ENCODE data around the gene ENPP3.
"Not testable (repeated sequence)": the region's sequence is repeated elsewhere in the genome, so short reads cannot be mapped to it uniquely, and the experiment has no call there.

Gene ENPP3

DNA sequence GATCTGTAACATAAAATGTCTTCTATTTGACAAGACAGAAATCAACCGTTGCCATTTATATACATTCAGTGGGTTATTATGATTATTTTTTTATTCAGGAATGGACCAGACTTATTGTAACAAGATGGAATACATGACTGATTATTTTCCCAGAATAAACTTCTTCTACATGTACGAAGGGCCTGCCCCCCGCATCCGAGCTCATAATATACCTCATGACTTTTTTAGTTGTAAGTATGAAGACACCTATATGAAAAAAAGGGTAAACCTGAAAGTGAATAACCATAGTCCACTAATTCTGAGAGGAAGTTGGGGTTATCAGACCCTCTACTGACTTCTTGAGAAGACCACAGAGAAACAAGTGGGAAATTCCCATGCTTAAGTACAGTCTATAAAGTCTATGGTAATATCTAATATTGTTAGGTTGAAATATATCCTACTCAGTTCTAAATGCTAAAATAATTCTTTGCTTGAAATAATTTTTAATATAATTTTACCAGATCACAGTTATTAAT, 48.2 kb downstream of the ENPP3 start:
- no peak for DNase-seq (ENCODE audit: low read depth in 2 of 2)

DNA sequence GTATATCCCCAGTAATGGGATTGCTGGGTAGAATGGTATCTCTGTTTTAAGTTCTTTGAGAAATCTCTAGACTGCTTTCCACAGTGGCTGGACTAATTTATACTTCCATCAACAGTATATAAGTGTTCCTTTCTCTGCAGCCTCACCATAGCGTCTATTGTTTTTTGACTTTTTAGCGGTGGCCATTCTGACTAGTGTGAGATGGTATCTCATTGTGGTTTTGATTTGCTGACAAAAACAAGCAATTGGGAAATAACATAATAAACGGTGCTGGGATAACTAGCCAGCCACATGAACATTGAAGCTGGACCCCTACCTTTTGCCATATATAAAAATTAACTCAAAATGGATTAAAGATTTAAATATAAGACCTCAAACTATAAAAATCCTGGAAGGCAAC, 49.9 kb downstream of the ENPP3 start:
- no peak for DNase-seq (ENCODE audit: low read depth in 2 of 2)

DNA sequence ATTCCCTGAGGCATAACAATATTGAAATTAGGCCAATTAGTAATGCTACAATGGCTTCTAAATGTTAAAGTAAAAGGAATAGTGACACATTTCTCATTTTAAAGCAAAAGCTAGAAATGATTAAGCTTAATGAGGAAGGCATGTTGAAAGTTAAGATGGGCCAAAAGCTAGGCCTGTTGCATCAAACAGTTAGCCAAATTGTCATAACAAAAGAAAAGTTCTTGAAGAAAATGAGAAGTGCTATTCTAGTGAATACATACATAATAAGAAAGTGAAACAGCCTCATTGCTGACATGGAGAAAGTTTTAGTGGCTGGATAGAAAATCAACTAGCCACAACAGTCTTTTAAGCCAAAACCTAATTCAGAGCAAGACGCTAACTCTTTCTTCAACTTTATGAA, 51.2 kb downstream of the ENPP3 start:
- DNase-seq (ENCODE audit: low read depth in 2 of 2) = no peak

DNA sequence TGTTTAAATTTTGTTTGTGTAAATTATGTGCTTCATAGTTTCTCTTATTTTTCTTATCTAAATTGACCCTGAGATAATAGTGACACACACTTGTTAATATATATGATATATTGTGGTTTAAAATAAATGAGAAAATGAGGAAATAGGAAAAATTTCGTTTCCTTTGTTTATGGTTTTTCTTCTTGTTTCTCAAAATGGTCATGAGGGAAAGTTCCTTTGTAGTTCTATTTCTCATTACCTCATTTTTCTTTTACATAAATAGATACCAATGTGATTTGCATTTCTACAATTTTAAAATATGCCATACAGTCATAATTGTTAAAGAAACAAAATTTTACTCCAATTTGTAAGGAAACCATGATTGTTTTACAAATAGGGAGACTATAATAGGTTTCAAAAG, 54.9 kb downstream of the ENPP3 start:
- DNase-seq (ENCODE audit: low read depth in 2 of 2) = no peak

DNA sequence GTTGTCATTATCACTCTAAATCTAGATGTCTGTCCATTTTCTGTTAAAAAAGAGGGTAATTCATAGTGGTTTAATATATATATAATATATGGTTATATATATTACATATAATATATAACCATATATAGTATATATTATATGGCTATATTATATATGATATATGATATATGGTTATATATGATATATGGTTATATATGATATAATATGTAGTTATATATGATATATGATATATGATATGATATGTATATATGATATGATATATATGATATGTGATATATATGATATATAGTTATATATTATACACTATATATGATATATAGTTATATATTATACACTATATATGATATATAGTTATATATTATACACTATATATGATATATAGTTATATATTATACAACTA, 55.5 kb downstream of the ENPP3 start:
- no peak for DNase-seq (ENCODE audit: low read depth in 2 of 2)

DNA sequence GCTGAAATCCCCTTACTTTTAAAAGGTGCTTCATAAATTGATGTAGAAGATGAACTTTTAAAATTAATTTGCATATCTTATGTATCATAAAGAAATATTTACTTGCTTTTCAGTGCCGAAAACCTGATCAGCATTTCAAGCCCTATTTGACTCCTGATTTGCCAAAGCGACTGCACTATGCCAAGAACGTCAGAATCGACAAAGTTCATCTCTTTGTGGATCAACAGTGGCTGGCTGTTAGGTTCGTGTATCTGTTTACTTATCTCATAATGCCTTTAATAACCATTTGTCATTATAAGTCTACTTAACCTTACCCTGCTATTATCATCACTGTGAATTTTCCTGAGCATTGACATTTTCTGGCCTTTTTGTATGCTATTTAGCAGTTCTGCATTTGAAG, 56.3 kb downstream of the ENPP3 start:
- no peak for DNase-seq (ENCODE audit: low read depth in 2 of 2)

DNA sequence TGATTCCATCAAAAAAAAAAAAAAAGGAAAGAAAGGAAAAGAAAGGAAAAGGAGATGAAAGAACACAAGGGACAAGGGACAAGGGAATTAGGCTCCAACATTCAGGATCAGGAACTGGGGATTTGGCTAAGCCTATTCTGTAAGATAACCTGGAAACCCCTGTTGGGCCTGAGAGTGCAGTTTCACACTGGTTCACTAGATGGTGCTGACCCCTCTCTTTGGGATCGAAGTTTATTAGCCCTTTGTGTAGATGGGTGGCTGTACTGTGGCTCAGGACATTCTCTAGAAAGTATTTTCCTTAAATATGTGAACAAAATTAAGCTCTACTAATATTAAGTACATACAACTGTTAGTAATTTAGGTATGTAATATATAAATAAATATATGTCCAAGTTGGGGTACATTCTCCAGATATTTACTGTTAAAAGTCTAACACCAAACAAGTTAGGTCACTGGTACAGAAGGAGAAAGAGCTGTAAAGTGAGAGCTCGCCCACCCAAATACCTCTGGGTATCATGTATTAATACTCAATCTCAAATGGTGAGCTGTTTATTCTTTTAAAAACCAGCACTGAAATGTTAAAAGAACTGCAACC, 57.8 kb downstream of the ENPP3 start:
- no peak for DNase-seq (ENCODE audit: low read depth in 2 of 2)

DNA sequence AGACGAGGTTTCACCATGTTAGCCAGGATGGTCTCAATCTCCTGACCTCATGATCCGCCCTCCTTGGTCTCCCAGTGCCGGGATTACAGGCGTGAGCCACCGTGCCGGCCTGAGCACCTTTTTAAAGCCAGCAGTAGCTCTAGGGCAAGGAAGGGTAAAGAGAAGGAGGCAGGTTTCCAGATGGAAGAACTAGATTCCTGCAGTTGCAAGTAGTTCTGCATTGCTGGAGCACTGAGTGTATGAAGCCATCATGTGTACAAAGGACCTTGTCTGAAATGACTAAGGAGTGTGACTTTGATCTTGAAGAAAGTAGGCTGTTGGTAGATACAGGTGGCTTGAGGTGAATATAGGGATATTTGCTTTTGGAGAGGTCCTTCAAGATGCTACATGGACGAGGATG, 59.9 kb downstream of the ENPP3 start:
- no peak for DNase-seq (ENCODE audit: low read depth in 2 of 2)

DNA sequence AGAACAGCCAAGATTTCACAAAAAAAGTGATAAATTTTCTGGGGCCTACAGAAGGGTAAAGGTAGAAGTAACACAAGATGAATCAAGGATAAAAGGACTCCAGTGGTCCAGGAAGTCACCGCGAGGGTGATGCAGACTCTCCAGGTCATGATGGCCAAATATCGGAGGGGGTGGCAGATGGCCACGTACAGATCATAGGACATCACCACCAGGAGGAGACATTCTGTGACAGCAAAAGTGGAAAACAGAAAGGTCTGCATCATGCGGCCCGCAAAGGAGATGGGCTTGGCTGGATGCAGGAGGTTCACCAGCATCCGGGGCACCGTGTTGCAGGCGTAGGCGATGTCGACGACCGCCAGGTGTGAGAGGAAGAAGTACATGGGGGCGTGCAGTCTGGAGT, 63.7 kb downstream of the ENPP3 start:
- not testable (repeated sequence) for DNase-seq (ENCODE audit: low read depth in 2 of 2)

DNA sequence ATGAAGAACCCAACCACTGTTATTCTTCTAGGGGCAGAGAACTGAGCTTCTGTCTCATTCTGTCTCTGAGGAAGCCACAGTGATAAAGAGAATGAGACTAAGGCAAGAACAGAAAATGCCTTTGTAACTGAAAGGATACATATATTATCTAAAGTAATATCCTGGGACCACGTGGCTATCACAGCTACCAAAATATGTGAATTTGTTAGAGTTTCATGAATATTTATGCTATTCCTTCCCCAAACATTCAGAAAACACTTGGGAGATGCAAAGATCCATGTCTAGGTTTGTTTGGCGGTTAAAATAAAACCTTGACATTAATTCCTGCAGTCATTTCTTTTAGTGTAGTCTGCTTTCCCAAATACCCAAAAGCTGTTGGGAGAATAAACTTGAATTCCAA, 66.8 kb downstream of the ENPP3 start:
- not testable (repeated sequence) for DNase-seq (ENCODE audit: low read depth in 2 of 2)

DNA sequence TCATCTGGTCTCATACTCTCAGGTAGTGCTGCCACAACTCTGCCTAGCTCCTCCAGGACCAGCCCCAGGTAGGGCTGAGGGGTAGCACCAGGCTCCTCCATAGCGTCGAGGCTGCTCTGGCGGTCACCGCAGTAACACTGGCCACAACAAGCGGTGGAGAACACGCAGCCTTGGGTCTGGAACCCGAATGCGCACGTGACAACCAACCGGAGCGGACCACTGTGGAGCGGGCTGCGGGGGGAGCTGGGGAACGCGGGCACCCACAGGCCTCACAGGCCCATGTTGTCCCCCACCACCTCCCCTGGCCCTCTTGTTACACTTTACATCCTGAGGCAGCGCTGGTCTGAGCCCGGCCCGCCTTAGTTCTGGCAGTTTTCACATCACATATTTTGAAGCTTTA, 73.8 kb downstream of the ENPP3 start, which contains the start of gene CTAGE9:
TSS of gene CTAGE9 (minus strand) at position 101 of the 400 bp plus-strand sequence. CDS start at position 101, 0 bp downstream.
- DNase-seq (ENCODE audit: low read depth in 2 of 2) = not testable (repeated sequence)

DNA sequence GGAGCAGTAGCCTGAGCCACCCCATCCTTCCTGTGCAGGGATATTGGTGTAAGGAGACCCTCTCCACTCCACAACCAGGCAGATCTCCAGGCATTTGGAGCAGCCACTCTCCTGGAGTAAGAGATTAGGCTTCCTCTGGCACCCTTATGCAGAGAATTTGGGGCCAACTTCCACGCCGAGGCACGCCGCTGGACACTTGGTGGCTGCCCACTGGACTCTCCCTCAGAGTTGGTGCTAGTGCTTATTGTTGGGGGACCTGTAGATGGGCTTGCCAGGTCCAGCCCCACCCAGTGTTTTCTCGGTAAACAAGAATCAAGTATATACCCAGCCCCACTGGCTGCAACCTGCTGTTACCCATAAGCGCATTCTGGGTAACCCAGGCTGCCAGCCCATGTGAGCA, 78.5 kb downstream of the ENPP3 start:
- not testable (repeated sequence) for DNase-seq (ENCODE audit: low read depth in 2 of 2)

DNA sequence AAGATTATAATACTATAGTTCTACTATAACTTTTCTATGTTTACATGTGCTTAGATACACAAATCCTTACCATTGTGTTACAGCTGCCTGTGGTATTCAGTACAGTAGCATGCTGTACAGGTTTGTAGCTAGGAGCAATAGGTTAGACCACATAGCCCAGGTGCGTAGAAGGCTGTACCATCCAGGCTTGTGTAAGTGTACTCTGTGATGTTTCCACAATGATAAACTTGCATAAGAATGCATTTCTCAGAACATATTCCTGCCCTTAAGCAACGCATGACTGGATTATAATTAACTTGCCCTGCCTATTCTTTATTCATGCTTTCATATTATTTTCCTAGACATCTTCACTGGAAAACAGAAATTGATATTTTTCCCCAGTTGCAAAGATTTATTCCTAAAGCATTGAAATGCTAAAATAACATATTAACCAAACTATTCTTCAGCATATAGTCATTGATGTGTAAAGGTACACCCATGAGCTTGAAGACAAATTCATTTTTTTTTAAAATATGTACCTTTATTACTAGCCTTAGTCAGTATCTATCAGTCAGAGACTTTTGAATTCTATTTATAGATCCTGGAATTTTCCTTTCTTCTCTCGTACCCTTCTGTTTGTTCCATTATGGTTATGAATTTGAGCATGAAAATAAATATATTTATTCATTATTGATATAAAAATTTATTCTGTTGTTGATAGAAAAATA, 80.9 kb downstream of the ENPP3 start:
- DNase-seq (ENCODE audit: low read depth in 2 of 2) = no peak

DNA sequence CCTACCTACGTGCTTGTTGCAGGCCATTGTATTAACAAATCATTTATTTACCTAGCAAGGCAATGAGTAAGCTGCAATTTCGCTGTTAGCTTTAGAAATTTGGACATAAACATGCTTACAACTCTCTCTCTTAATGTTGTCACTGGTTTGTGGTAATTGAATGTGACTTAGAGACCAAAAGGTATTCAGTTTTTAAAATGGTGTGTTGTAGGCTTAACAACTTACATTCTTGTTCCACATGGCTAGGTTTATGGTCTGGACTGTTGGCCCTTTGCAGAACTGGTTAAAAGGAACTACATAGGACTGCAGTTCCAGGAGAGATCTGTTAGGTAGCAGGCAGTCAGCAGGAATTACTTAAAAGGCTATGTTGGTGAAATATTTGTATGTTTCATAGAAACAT, 84.1 kb downstream of the ENPP3 start:
- DNase-seq (ENCODE audit: low read depth in 2 of 2) = no peak

DNA sequence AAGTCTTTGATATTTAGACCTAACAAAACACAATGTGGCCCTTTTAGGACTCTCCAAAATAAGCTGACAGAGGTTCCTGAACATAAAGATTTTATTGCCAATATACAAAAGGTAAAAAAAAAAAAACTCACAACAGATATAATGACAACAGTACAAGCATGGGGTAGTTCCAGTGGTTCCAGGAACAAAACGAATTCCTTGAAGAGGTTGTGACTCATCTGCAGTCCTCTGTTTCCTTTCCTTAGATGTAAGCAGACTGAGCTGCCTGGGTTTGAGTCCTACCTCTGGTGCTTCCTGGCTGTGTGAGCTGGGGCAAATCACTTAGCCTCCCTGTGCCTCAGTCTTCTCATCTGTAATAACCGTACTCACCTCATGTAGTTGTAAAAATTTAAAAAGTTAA, 87.0 kb downstream of the ENPP3 start:
- DNase-seq (ENCODE audit: low read depth in 2 of 2) = no peak

DNA sequence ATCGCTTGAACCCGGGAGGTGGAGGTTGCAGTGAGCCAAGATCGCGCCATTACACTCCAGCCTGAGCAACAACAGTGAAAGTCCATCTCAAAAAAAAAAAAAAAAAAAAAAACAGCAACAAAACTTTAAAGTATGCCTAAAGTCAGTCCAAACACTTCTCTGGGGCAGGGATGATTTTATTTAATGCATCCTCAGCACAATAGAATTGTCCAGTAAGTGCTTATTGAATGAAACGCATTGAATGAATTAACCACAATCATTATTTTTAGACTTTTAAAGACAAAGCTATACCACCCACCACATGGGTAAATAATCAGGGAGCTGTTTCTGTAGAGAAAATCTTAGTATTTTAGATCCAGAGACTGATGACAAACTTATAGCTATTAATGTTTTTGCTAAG, 90.4 kb downstream of the ENPP3 start:
- no peak for DNase-seq (ENCODE audit: low read depth in 2 of 2)

DNA sequence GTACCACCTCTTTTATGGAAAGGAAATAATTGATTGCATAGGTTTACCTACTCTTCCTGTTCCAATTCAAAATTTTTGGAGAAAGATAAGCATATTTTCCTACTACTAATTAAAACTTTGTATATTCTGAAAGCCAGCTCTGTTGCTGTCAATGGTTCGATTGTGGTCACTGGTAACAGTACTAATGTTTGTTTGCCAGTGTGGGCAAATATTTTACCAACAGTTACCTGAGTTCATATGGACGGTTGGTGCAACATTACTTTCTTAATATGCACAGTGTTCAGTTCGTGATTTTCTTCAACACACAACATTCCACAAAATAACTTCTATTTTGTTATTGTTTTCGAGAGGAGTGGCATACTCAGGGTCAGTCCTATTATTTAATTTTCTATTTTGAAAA, 90.8 kb downstream of the ENPP3 start:
- no peak for DNase-seq (ENCODE audit: low read depth in 2 of 2)

DNA sequence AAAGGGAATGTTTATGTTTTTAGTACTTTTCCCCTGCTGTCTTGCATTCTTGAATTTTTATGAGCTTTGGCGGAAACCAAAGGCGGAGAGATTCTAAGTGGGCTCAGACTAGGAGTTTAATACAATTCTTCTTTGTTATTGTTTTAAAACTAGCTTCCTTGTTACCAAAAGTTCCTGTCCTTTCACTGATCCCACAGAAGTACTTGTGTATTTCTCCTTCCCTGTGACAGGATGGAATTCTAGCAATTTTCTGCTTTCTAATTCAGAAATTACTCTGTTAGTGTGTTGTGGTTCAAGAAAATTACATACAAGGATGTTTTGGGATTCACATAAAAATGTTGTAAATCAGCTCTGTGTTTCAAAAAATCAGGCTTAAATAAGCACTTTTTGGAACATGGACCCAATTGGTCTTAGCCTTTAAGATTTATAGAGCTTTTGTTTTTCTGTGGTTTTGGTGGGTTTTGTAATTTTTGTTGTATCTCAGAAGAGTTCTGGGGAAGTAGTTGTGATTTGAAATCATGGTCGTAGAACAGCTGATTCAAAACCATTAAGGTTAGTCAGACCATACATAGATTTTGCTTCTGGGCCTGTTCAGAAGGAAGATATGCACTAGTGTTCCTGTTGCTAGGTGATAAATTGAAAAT, 91.3 kb downstream of the ENPP3 start:
- no peak for DNase-seq (ENCODE audit: low read depth in 2 of 2)

DNA sequence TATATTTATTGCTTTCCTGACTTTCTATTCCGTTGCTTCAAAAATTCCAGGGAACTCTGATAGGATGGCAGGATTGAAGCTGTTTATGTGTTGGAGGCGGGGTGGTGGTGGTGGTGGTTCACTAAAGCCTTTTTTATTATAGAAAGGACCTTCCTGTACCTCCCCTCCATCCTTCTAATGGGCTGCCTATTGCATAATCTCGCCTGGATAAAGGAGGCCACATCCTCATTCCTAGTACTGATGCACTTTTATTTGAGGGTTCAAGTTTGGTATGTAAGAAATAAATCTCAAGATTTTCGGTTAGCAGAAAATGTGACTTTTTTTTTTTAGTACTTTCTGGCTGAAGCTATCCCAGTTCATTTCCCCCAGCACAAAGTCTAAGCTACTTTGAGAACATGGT, 92.4 kb downstream of the ENPP3 start:
- DNase-seq (ENCODE audit: low read depth in 2 of 2) = no peak

DNA sequence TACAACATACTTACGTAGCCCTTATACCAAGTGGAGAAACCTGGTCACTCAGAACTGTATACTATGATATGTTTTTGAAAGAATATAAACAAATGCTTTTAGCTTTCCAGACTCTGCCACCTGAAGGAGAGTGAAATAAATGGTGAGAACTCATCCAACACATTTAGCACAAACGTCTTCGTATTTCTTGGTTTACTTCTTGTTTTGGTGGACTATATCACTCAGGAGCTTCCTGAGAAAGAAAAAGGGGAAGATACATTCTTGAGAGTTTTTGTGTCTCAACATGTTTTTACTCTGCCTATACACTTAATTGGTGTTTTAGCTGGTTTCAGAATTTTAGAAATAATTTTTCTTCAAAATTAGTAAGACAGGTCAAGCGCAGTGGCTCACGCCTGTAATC, 93.2 kb downstream of the ENPP3 start:
- DNase-seq (ENCODE audit: low read depth in 2 of 2) = no peak

DNA sequence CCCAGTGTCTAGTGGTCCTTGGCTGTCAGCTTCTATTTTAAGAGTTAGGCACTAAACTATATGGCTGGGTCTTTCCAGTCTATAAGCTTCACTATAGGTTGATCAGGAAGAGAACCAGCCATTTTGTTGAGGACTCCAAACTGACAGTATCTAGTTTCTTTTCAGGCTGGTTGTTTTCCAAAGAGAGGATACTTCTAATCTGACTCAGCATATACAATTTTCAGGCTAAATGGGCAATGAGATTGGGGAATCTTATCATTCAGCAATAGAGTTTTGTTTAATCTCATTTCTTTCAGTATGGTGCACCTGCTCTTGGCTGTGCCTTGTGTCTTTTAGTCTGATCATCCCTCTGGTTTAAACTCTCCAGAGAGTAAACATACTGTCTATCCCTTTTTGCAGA, 94.1 kb downstream of the ENPP3 start:
- DNase-seq (ENCODE audit: low read depth in 2 of 2) = no peak

DNA sequence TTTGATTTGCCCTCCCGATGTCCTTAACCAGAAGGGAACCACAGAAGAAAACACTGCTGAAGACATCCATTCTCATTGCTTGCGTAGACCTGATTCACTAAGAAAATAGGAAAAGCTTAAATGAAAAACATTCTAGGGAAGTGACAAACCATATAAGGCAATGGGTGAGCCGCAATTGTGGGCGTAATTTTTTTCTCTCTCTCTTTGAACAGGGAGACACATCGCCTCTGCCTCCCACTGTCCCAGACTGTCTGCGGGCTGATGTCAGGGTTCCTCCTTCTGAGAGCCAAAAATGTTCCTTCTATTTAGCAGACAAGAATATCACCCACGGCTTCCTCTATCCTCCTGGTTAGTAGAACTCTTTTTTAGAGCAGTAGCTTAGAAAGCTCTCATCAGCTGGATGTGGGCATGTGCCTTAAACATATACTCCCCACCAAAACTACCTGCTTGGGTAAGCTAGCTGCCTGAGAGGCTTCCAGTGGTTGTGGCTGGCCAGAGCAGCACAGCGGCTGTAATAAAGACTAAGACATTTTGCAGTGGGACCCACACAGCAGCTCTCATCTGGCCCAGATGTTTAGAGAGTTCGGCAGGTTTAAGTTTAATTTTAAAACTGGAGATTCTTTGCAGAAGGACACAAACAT, 96.4 kb downstream of the ENPP3 start:
- DNase-seq (ENCODE audit: low read depth in 2 of 2) = no peak

Data from stimulated activated CD8-positive, alpha-beta memory T cell treated with anti-CD3 and anti-CD28 coated beads, Interleukin-15, amount 100 ng/mL, for 4 hours (primary cell).